H1 (cell line): ENCODE results near the gene HBB. TPM values are rescaled to one million over a fixed set of nuclear protein-coding genes. Genes with fewer than 3 reads are reported as not detected.

ENCODE experiments used
- GABPA ChIP-seq: IDR thresholded peaks from 2 replicates; pipeline ENCODE4 v1.6.1; 2011; ENCODE audit warnings: mild to moderate bottlenecking, low read length, moderate library complexity, borderline replicate concordance; ENCODE audit not compliant: insufficient read depth
- SP4 ChIP-seq: IDR thresholded peaks from 2 replicates; pipeline ENCODE4 v1.6.1; 2012; ENCODE audit warnings: low read length, inconsistent platforms
- polyA plus RNA-seq, 7 experiments: library from polyadenylated mRNA; depleted of rRNA in 3 of 7; stranded (reverse) in 5 of 7; unstranded in 2 of 7; fragments of >200 nt in 5 of 7; fragments of 200-250 nt in 2 of 7; gene quantifications; 1 replicate in 5 of 7; 2 replicates in 1 of 7; 4 replicates in 1 of 7; pipeline versions ENCODE4 v1.2.1 to v1.2.3, GENCODE V29; 2011 to 2013; ENCODE audit warnings: missing spikeins in 2 of 7, mixed read lengths in 2 of 7
- total RNA-seq: library from RNA; stranded (reverse); fragmentation: NEBNext Ultra II Directional; extraction: Animal tissue kit (Norgen Biotek cat#: 25700); gene quantifications from 2 replicates; pipeline ENCODE4 v1.2.1, GENCODE V29; 2021
- TF ChIP-seq, protein P1 (sequence below), 3 experiments: IDR thresholded peaks; 1 replicate in 2 of 3; 2 replicates in 1 of 3; pipeline versions ENCODE4 v1.5.1 to v1.6.1; 2011; ENCODE audit warnings: low read length in 3 of 3, mild to moderate bottlenecking in 3 of 3, inconsistent platforms in 2 of 3, low read depth in 1 of 3, moderate library complexity in 1 of 3; ENCODE audit not compliant: insufficient read depth in 1 of 3; ENCODE audit errors: control extremely low read depth in 1 of 3

The HBB gene
- total and polyA plus RNA-seq, 2 of the 8 experiments (the other 6 are each of a cell fraction or from before 2014, with no cell fraction given): not detected

- TF ChIP-seq, protein P1, sequence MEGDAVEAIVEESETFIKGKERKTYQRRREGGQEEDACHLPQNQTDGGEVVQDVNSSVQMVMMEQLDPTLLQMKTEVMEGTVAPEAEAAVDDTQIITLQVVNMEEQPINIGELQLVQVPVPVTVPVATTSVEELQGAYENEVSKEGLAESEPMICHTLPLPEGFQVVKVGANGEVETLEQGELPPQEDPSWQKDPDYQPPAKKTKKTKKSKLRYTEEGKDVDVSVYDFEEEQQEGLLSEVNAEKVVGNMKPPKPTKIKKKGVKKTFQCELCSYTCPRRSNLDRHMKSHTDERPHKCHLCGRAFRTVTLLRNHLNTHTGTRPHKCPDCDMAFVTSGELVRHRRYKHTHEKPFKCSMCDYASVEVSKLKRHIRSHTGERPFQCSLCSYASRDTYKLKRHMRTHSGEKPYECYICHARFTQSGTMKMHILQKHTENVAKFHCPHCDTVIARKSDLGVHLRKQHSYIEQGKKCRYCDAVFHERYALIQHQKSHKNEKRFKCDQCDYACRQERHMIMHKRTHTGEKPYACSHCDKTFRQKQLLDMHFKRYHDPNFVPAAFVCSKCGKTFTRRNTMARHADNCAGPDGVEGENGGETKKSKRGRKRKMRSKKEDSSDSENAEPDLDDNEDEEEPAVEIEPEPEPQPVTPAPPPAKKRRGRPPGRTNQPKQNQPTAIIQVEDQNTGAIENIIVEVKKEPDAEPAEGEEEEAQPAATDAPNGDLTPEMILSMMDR (IDR thresholded peaks at IDR 0.05; ENCODE audit: control extremely low read depth in 1 of 3, insufficient read depth in 1 of 3, low read depth in 1 of 3, low read length in 3 of 3): no peak
- no peak for TF ChIP-seq SP4
- no peak for TF ChIP-seq GABPA
Observed at GRCh38 chr11:5237420-5237819, 10.5 kb upstream of the HBB start (continued).
